K562 (cell line): ENCODE measurements around the gene TMEM88. TPM values are rescaled to one million over a fixed set of nuclear protein-coding genes. Genes with fewer than 3 reads are reported as not detected.
A peak's percentile ranks its signal among the peaks of the same experiment; 100 is the strongest.
"Not testable (repeated sequence)": the region's sequence is repeated elsewhere in the genome, so short reads cannot be mapped to it uniquely, and the experiment has no call there.

Experiments
- ATAC-seq: fragments of 200-7000 bp; cut with Tn5 transposase; 3 replicates; pipeline ENCODE4 v1.9.1; 2020; ENCODE audit warnings: moderate library complexity
- BruUV-seq: library from RNA; stranded (reverse); fragments of 400-500 nt; replicated peaks from 2 replicates; lab custom pipeline; 2021; lab: Mats Ljungman, UMichigan
- CTCF ChIA-PET: fragments of 300-600 bp; formaldehyde crosslinking; extraction: SDS; loops from one replicate; lab custom pipeline; 2021; ENCODE audit warnings: low intra/inter-chr PET ratio; lab: Yijun Ruan, JAX
- POLR2A ChIA-PET: fragments of 300-600, 350-650 bp; sonication (Branson Sonifier 250); formaldehyde crosslinking; extraction: SDS; loops from one replicate; lab custom pipeline; 2021; ENCODE audit warnings: antibody characterized with exemption, inconsistent platforms; lab: Yijun Ruan, JAX
- DNase-seq, 4 experiments: peaks; one replicate each; pipeline versions ENCODE4 v3.0.0 to v3.0.0-alpha.2; 2011 to 2018; ENCODE audit warnings: low spot score in 3 of 4, mixed read lengths in 3 of 4; ENCODE audit errors: extremely low read depth in 1 of 4
- FAIRE-seq: peaks from 2 replicates; lab custom pipeline; 2011; peaks lifted over from hg19 to GRCh38; lab: Jason Lieb, UNC
- H2AFZ ChIP-seq: 2 replicates; pipeline ENCODE4 v1.6.0; 2011; ENCODE audit warnings: low read depth, low read length, control low read depth, inconsistent platforms
- H3K27ac ChIP-seq: fragments of 200-600 bp; 3 replicates; pipeline ENCODE4 v1.8.0; 2011; ENCODE audit warnings: low read depth, mild to moderate bottlenecking, control low read depth, inconsistent platforms, low read length, moderate library complexity, mixed read lengths; ENCODE audit errors: extremely low read depth
- H3K27me3 ChIP-seq, 2 experiments: fragments of 300-600 bp in 1 of 2; 2 replicates in 1 of 2; 3 replicates in 1 of 2; pipeline versions ENCODE4 v1.6.0 to v1.8.0; 2011; ENCODE audit warnings: inconsistent platforms in 2 of 2, low read length in 2 of 2, mild to moderate bottlenecking in 1 of 2, mixed read lengths in 1 of 2, moderate library complexity in 1 of 2; ENCODE audit not compliant: control insufficient read depth in 2 of 2, insufficient read depth in 2 of 2
- H3K36me3 ChIP-seq: fragments of 300-600 bp; 3 replicates; pipeline ENCODE4 v1.8.0; 2011; ENCODE audit warnings: mild to moderate bottlenecking, low read length, inconsistent platforms; ENCODE audit not compliant: control insufficient read depth, insufficient read depth
- H3K4me1 ChIP-seq, 2 experiments: fragments of 200-600 bp in 1 of 2; replicated peaks in 1 of 2; 2 replicates in 1 of 2; 3 replicates in 1 of 2; pipeline versions ENCODE4 v1.5.1 to v1.8.0; 2011; ENCODE audit warnings: inconsistent platforms in 2 of 2, low read length in 2 of 2, mild to moderate bottlenecking in 1 of 2, mixed read lengths in 1 of 2, moderate library complexity in 1 of 2; ENCODE audit not compliant: control insufficient read depth in 2 of 2, insufficient read depth in 2 of 2
- H3K4me2 ChIP-seq: 2 replicates; pipeline ENCODE4 v1.6.1; 2011; ENCODE audit warnings: low read length, control low read depth, inconsistent platforms, mixed read lengths; ENCODE audit not compliant: insufficient read depth
- H3K4me3 ChIP-seq: fragments of 200-600 bp; sonication (generic), shearing (Covaris generic); 2 replicates; pipeline ENCODE4 v1.5.1; 2016; ENCODE audit warnings: control low read depth, inconsistent platforms
- H3K79me2 ChIP-seq: fragments of 200-600 bp; 3 replicates; pipeline ENCODE4 v1.8.0; 2011; ENCODE audit warnings: low read length, inconsistent platforms; ENCODE audit not compliant: control insufficient read depth, insufficient read depth
- H3K9ac ChIP-seq, 2 experiments: 2 replicates each; pipeline versions ENCODE4 v1.6.0 to v1.6.1; 2011; ENCODE audit warnings: low read depth in 2 of 2, low read length in 2 of 2, control low read depth in 1 of 2, inconsistent platforms in 1 of 2, mild to moderate bottlenecking in 1 of 2, mixed read lengths in 1 of 2; ENCODE audit not compliant: insufficient read depth in 1 of 2
- H3K9me1 ChIP-seq: one replicate; pipeline ENCODE4 v1.6.0; 2011; ENCODE audit warnings: inconsistent platforms, mild to moderate bottlenecking, low read length, moderate library complexity; ENCODE audit not compliant: control insufficient read depth, insufficient read depth
- H3K9me3 ChIP-seq: replicated peaks from 2 replicates; pipeline ENCODE4 v1.5.1; 2011; ENCODE audit warnings: low read depth, low read length, inconsistent platforms; ENCODE audit not compliant: control insufficient read depth, insufficient read depth
- H4K20me1 ChIP-seq: replicated peaks from 2 replicates; pipeline ENCODE4 v1.6.1; 2011; ENCODE audit warnings: low read length, inconsistent platforms, mixed read lengths; ENCODE audit not compliant: control insufficient read depth, insufficient read depth
- MAX ChIP-seq: sonication (generic); formaldehyde crosslinking; IDR thresholded peaks from 2 replicates; pipeline ENCODE4 v1.9.0; 2022; ENCODE audit warnings: mild to moderate bottlenecking, missing genetic modification reagents
- RBBP5 ChIP-seq: fragments of 200-600 bp; sonication (generic); IDR thresholded peaks from 2 replicates; pipeline ENCODE4 v1.6.1; 2012; ENCODE audit warnings: borderline replicate concordance, mild to moderate bottlenecking, low read length, control low read depth, inconsistent platforms; ENCODE audit not compliant: insufficient read depth, poor library complexity, severe bottlenecking
- THRAP3 ChIP-seq: fragments of 450-650 bp; IDR thresholded peaks from 2 replicates; pipeline ENCODE4 v1.6.1; 2016; ENCODE audit warnings: mild to moderate bottlenecking, inconsistent platforms, borderline replicate concordance
- ZNF121 ChIP-seq: sonication (generic); formaldehyde crosslinking; conservative IDR thresholded peaks from 2 replicates; pipeline ENCODE4 v1.8.0; 2022; ENCODE audit warnings: missing genetic modification reagents
- WGBS: fragments of 100-300 bp; shearing (Covaris generic); methylation state at CpG from one replicate; pipeline ENCODE4 v1.1.6; 2016; ENCODE audit warnings: low coverage, mixed read lengths; ENCODE audit not compliant: insufficient coverage; ENCODE audit errors: missing lambda C conversion rate; 5-methylcytosine and 5-hydroxymethylcytosine counted together
- in situ Hi-C: fragments of 300-500 bp; cut with MboI; formaldehyde crosslinking; loops from 4 replicates; pipeline ENCODE4 v1.15.0; 2018; ENCODE audit warnings: inconsistent platforms, mixed read lengths
- intact Hi-C: fragments of 100-400 bp; cut with micrococcal nuclease; formaldehyde crosslinking; loops from 2 replicates; pipeline ENCODE4 v1.14.2; 2022
- polyA plus RNA-seq, 8 experiments: library from polyadenylated mRNA; depleted of rRNA in 4 of 8; stranded (reverse) in 5 of 8; unstranded in 3 of 8; fragments of >200 nt; fragmentation: Nextera tagmentation in 2 of 8; fragmentation: Illumina TruSeq in 1 of 8; extraction: Ambion mirVana in 2 of 8; extraction: Trizol in 1 of 8; gene quantifications; 2 replicates each; pipeline versions ENCODE4 v1.2.1 to v1.2.3, GENCODE V29; 2011 to 2014; ENCODE audit warnings: inconsistent platforms in 1 of 8, missing spikeins in 1 of 8
- total RNA-seq, 7 experiments: library from RNA; depleted of rRNA in 6 of 7; stranded (reverse); fragments of >200 nt in 6 of 7; fragmentation: Illumina TruSeq in 2 of 7; extraction: Trizol in 2 of 7; gene quantifications; 2 replicates each; pipeline versions ENCODE4 v1.2.1 to v1.2.3, GENCODE V29; 2011 to 2021; ENCODE audit warnings: low replicate concordance in 1 of 7
- TF ChIP-seq, protein P1 (sequence below): sonication (generic); formaldehyde crosslinking; IDR thresholded peaks from 2 replicates; pipeline ENCODE4 v1.8.1; 2023; ENCODE audit warnings: mild to moderate bottlenecking, missing genetic modification reagents, moderate library complexity

The TMEM88 gene
- total and polyA plus RNA-seq, 9 of the 15 experiments (the other 6 are each of a cell fraction or from before 2014, with no cell fraction given), result 0.10 to 1.4 (median 0.36) TPM; not detected in 3

DNA sequence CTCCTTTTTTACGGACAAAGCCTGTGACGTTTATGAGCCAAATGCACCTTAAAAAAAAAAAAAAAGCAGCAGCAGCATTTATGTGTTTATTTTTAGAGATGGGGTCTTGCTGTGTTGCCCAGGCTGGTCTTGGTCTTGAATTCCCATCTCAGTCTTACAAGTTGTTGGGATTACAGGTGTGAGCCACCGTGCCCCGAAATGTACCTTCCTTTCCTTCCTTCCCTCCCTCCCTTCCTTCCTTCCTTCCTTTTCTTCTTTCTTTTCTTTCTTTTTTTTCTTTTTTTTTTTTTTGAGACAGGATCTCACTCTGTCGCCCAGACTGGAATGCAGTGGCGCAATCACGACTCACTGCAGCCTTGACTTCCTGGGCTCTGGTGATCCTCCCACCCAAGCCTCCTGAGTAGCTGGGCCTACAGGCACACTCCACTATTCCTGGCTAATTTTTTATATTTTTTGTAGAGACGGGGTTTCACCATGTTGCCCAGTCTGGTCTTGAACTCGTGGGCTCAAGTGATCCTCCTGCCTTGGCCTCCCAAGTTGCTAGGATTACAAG, 45.0 kb upstream of the TMEM88 start:
- H3K9me3 ChIP-seq, BruUV-seq, H3K36me3 ChIP-seq, in situ Hi-C loops, H3K4me3 ChIP-seq, H2AFZ ChIP-seq, FAIRE-seq, H3K4me1 ChIP-seq, H3K27ac ChIP-seq, H4K20me1 ChIP-seq, H3K79me2 ChIP-seq, DNase-seq, H3K4me2 ChIP-seq, H3K9me1 ChIP-seq, ATAC-seq, CTCF ChIA-PET, H3K9ac ChIP-seq, intact Hi-C loops: not testable (repeated sequence)
- peaks cover 5 to 28% of the 10 kb centered on the region in 2 experiments; a peak in 4 of 5 replicates for H3K27me3 ChIP-seq
- POLR2A ChIA-PET, result interaction anchor here (0.6 kb wide), 1 partner anchor 177 kb away, joined by 3 read pairs; no protein-coding TSS in a partner anchor
- WGBS, result 0% methylated on average over 2 of the region's 9 CpGs
- TF ChIP-seq ZNF121 (CRISPR knock-in tag), result peak; percentile 62

- FAIRE-seq (no peak), ATAC-seq (no peak), DNase-seq (no peak)
- POLR2A ChIA-PET, result no interaction called here
- Histone ChIP-seq H3K79me2 (no peaks in the 10 kb centered on the region), H3K9me3 (no peaks in the 10 kb centered on the region), H3K36me3 (no peaks in the 10 kb centered on the region), H2AFZ (no peak overlapping the region), H3K4me3 (no peak overlapping the region), H3K9me1 (no peaks in the 10 kb centered on the region), H4K20me1 (no peaks in the 10 kb centered on the region), H3K27me3 (peaks cover 8 to 28% of the 10 kb centered on the region in 2 experiments; a peak in 4 of 5 replicates), H3K4me1 (no peaks in the 10 kb centered on the region; a peak in 1 of 5 replicates), H3K27ac (no peak overlapping the region), H3K9ac (no peak overlapping the region), H3K4me2 (no peak overlapping the region)
- TF ChIP-seq MAX (CRISPR knock-in tag), result no peak
- TF ChIP-seq, protein P1, sequence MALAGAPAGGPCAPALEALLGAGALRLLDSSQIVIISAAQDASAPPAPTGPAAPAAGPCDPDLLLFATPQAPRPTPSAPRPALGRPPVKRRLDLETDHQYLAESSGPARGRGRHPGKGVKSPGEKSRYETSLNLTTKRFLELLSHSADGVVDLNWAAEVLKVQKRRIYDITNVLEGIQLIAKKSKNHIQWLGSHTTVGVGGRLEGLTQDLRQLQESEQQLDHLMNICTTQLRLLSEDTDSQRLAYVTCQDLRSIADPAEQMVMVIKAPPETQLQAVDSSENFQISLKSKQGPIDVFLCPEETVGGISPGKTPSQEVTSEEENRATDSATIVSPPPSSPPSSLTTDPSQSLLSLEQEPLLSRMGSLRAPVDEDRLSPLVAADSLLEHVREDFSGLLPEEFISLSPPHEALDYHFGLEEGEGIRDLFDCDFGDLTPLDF (CRISPR knock-in tag), result no peak
- TF ChIP-seq RBBP5, result no peak
- TF ChIP-seq THRAP3, result no peak
- CTCF ChIA-PET, result no interaction called here
- in situ Hi-C loops, result no loop called here
- intact Hi-C loops, result no loop called here
- BruUV-seq, result no TSS peak
- WGBS, result 5% methylated on average over 3 of the region's 3 CpGs
These were observed 43.6 kb upstream of the TMEM88 start for GRCh38 chr17:7811251-7811650.
